ENCODE data around the gene CBLN3. TPM values are rescaled to one million over a fixed set of nuclear protein-coding genes. Genes with fewer than 3 reads are reported as not detected.
A peak's percentile ranks its signal among the peaks of the same experiment; 100 is the strongest.

CBLN3 gene
- total RNA-seq, 1 experiment from 2014 or later = 3.4 TPM

DNA sequence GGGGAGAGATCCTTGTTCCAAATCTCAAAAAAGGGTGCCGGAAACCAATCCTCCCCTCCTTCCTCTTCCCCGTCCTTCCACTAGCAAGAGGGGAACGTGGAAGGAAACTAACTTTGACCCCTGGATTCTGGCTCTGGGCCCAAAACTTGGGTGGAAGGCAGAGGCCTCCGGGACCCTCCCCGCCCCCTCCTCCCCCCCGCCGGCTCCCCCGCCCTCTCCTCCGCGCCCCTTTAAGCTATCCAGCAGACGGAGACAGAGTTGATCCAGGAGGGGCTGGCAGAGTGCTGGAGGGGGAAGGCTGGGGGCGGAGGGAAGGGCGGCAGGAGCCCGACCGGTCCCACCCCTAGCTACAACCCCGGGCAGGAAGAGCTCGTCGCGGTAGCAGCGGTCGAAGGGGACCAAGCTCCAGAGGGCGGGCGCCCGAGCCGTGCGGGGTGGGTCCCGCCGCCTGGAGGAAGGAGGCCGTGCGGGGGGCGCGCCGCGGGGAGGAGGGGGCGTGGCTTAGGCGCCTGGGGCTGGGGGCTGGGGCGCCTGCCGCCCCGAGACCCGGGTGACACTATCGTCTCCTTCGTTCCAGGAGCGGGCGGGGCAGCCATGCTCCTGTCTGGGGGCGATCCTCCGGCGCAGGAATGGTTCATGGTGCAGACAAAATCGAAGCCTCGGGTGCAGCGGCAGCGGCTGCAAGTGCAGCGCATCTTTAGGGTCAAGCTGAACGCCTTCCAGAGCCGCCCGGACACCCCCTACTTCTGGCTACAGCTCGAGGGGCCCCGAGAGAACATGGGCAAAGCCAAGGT lies 30.6 kb downstream of the CBLN3 start, which contains the start of gene NYNRIN:
Gene NYNRIN (plus strand): TSS at position 351 of the 794 bp plus-strand sequence. CDS start 244 bp downstream, at position 595.
- Histone ChIP-seq H3K27me3 (ENCODE audit: low read length) (no peaks in the 10 kb centered on the region), H3K4me3 (ENCODE audit: low read length) (peak within 1 kb of the TSS; percentile 64), H3K9me2 (replicated peaks; ENCODE audit: low read length) (no peaks in the 10 kb centered on the region), H3K9me3 (ENCODE audit: low read length) (no peaks in the 10 kb centered on the region), H3K4me2 (ENCODE audit: low read length) (peak within 1 kb of the TSS; percentile 78), H3K4me1 (ENCODE audit: insufficient read depth, low read length) (peaks cover 9% of the 10 kb centered on the region; the same call in 1 of the 2 replicates), H3K27ac (ENCODE audit: low read length) (no peak within 1 kb of the TSS), H2AFZ (ENCODE audit: low read length) (peak within 1 kb of the TSS; percentile 76), H3F3A (ENCODE audit: low read length, unreplicated experiment) (no peaks in the 10 kb centered on the region), H4K20me1 (ENCODE audit: low read length) (no peaks in the 10 kb centered on the region), H3K36me3 (ENCODE audit: low read depth, low read length) (no peaks in the 10 kb centered on the region), H3K79me2 (ENCODE audit: low read length) (no peaks in the 10 kb centered on the region), H3K9ac (ENCODE audit: low read length) (no peak within 1 kb of the TSS)
- CTCF ChIA-PET = no interaction called here
- POLR2A ChIA-PET (ENCODE audit: unreplicated experiment) = no interaction called here
- intact Hi-C loops (cut with micrococcal nuclease) = no loop called here
- no peak for TF ChIP-seq EZH2phosphoT487 (IDR thresholded peaks at IDR 0.05; ENCODE audit: borderline replicate concordance, low read length)
- TF ChIP-seq, protein P1, sequence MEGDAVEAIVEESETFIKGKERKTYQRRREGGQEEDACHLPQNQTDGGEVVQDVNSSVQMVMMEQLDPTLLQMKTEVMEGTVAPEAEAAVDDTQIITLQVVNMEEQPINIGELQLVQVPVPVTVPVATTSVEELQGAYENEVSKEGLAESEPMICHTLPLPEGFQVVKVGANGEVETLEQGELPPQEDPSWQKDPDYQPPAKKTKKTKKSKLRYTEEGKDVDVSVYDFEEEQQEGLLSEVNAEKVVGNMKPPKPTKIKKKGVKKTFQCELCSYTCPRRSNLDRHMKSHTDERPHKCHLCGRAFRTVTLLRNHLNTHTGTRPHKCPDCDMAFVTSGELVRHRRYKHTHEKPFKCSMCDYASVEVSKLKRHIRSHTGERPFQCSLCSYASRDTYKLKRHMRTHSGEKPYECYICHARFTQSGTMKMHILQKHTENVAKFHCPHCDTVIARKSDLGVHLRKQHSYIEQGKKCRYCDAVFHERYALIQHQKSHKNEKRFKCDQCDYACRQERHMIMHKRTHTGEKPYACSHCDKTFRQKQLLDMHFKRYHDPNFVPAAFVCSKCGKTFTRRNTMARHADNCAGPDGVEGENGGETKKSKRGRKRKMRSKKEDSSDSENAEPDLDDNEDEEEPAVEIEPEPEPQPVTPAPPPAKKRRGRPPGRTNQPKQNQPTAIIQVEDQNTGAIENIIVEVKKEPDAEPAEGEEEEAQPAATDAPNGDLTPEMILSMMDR (conservative IDR thresholded peaks at IDR 0.05; ENCODE audit: low read depth, low read length) = no peak
- TF ChIP-seq EZH2 (IDR thresholded peaks at IDR 0.05; ENCODE audit: low read length, unreplicated experiment) = no peak
- no peak for DNase-seq
- ATAC-seq = peak; percentile 48
- BruUV-seq (replicated peaks) = no TSS peak

DNA sequence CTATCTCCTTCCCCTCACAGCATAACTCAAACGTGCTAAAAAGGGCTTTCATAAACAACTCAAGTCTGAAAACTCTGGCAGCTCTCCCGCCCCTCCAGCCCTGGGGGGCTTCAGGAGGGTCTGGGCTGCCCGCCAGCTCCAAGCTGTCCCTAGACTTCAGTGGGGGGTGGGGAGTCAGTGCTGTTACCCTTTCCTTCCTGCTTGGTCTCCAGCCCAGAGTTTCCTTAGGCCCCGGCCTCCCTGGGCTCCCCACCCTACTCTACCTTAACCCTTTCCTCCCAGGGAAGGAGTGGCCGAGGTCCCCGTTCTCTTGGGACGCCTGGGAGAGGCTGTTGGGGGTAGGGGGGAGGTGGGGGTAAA lies 31.2 kb downstream of the CBLN3 start:
- no TSS peak for BruUV-seq (replicated peaks)
- H3K4me3 ChIP-seq (ENCODE audit: low read length) = no peak overlapping the region
- peaks cover 11% of the 10 kb centered on the region; the same call in 1 of the 2 replicates for H3K4me1 ChIP-seq (ENCODE audit: insufficient read depth, low read length)
- no peaks in the 10 kb centered on the region for H3K79me2 ChIP-seq (ENCODE audit: low read length)
- no peaks in the 10 kb centered on the region for H4K20me1 ChIP-seq (ENCODE audit: low read length)
- intact Hi-C loops (cut with micrococcal nuclease) = no loop called here
- ATAC-seq = no peak
- H3K4me2 ChIP-seq (ENCODE audit: low read length) = no peak overlapping the region
- no peaks in the 10 kb centered on the region for H3F3A ChIP-seq (ENCODE audit: low read length, unreplicated experiment)
- H3K36me3 ChIP-seq (ENCODE audit: low read depth, low read length) = no peaks in the 10 kb centered on the region
- no peak for DNase-seq
- H3K9ac ChIP-seq (ENCODE audit: low read length) = no peak overlapping the region
- H3K27ac ChIP-seq (ENCODE audit: low read length) = no peak overlapping the region
- H3K27me3 ChIP-seq (ENCODE audit: low read length) = no peaks in the 10 kb centered on the region
- H3K9me2 ChIP-seq (replicated peaks; ENCODE audit: low read length) = no peaks in the 10 kb centered on the region
- no peaks in the 10 kb centered on the region for H3K9me3 ChIP-seq (ENCODE audit: low read length)
- POLR2A ChIA-PET (ENCODE audit: unreplicated experiment) = no interaction called here
- CTCF ChIA-PET = no interaction called here
- H2AFZ ChIP-seq (ENCODE audit: low read length) = no peak overlapping the region
- TF ChIP-seq, protein P1 (conservative IDR thresholded peaks at IDR 0.05; ENCODE audit: low read depth, low read length) = no peak
- TF ChIP-seq EZH2 (IDR thresholded peaks at IDR 0.05; ENCODE audit: low read length, unreplicated experiment) (no peak), EZH2phosphoT487 (IDR thresholded peaks at IDR 0.05; ENCODE audit: borderline replicate concordance, low read length) (no peak)

DNA sequence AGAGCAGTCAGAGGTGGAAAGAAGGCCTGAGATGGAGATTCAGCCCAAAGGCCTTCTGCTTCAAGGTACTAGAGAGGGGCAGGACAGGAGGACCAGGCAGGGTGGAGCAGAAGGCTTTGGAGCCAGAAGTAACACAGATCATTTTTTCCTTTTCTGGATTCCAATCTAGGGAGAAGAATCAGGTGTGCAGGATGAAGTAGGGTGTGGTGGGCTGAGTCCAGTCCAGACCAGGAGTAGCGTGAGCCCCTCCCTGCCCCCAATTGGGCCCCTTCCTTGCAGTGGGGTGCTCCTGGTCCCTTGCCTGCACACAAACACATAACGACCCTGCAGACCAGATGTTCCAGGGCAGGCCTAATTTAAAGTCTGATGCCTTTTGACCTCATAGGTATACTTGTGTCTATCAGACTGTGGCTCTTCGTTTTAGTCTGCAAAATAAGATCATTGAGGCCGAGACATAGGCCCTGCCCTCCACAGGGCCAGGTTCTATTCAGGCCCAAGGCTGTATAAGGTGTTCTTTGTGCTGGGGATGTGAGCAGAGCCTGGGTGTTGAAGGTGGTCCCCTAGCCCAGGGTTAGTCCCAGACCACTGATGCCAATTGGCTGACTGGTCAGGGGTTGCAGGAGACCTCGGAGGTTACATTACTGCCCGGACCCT lies 31.7 kb downstream of the CBLN3 start:
- TF ChIP-seq, protein P1 (conservative IDR thresholded peaks at IDR 0.05; ENCODE audit: low read depth, low read length) = no peak
- TF ChIP-seq EZH2 (IDR thresholded peaks at IDR 0.05; ENCODE audit: low read length, unreplicated experiment) (no peak), EZH2phosphoT487 (IDR thresholded peaks at IDR 0.05; ENCODE audit: borderline replicate concordance, low read length) (no peak)
- no peak overlapping the region for H3K27ac ChIP-seq (ENCODE audit: low read length)
- no peaks in the 10 kb centered on the region for H4K20me1 ChIP-seq (ENCODE audit: low read length)
- no peak overlapping the region for H3K9ac ChIP-seq (ENCODE audit: low read length)
- DNase-seq (no peak), ATAC-seq (no peak)
- H3K4me3 ChIP-seq (ENCODE audit: low read length) = no peak overlapping the region
- H3K9me3 ChIP-seq (ENCODE audit: low read length) = no peaks in the 10 kb centered on the region
- intact Hi-C loops (cut with micrococcal nuclease) = no loop called here
- no peaks in the 10 kb centered on the region for H3F3A ChIP-seq (ENCODE audit: low read length, unreplicated experiment)
- no peaks in the 10 kb centered on the region for H3K36me3 ChIP-seq (ENCODE audit: low read depth, low read length)
- no peaks in the 10 kb centered on the region for H3K79me2 ChIP-seq (ENCODE audit: low read length)
- peaks cover 13% of the 10 kb centered on the region for H3K4me1 ChIP-seq (ENCODE audit: insufficient read depth, low read length)
- H3K27me3 ChIP-seq (ENCODE audit: low read length) = no peaks in the 10 kb centered on the region
- H3K4me2 ChIP-seq (ENCODE audit: low read length) = no peak overlapping the region
- H2AFZ ChIP-seq (ENCODE audit: low read length) = no peak overlapping the region
- no TSS peak for BruUV-seq (replicated peaks)
- no peaks in the 10 kb centered on the region for H3K9me2 ChIP-seq (replicated peaks; ENCODE audit: low read length)
- ChIA-PET POLR2A (ENCODE audit: unreplicated experiment) (no interaction called here), CTCF (no interaction called here)

Data from PC-3 (cell line).